HepG2 (cell line): ENCODE results near the gene MYO7A.

Source experiments
- EZH2 ChIP-seq: conservative IDR thresholded peaks from 2 replicates; pipeline ENCODE4 v1.6.1; 2012; ENCODE audit warnings: mild to moderate bottlenecking, low read depth, low read length, moderate library complexity
- FOXA1 ChIP-seq, 2 experiments: fragments of 450-650 bp in 1 of 2; sonication (generic) in 1 of 2; formaldehyde crosslinking in 1 of 2; IDR thresholded peaks; 2 replicates each; pipeline versions ENCODE4 v1.4.0 to v1.6.1; 2016 to 2020; ENCODE audit warnings: missing genetic modification reagents in 1 of 2
- MXI1 ChIP-seq: IDR thresholded peaks from 3 replicates; pipeline ENCODE4 v1.6.1; 2012; ENCODE audit warnings: low read depth, low read length, inconsistent platforms, borderline replicate concordance

DNA sequence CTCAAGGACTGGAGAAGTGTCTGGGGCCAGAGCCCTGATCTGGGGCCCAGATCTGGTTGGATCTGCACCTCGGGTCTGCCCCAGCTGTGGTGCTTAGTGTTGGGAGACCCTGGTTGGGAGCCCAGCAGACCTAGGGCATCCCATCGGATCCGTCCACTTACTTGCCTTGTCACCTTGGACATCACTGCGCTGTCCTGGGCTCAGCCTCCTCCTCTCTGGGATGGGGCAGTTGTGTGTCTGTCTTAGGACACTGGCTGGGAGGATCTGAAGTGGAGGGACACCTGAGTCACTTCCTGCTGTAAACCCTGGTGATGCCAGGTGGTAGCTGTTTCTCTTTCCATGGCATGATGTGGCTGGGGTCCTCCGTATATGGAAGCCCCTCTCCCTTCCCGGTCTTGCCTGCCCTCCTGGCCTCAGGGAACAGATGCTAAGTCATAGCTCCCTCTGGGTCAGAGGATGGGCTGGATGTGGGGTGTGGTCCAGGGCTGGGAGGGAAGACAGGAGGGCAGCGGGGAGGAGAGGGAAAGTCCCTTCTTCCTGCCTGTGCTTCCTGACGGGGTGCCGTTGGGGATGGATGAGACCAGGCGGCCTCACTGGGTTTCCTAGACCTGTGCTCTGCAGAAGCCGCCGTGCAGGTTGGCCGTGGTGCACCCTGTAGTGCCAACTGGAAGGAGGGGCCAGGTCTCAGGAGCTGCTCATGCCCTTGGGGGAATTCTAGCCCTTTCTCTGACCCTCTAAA lies 37.5 kb upstream of the MYO7A start:
- TF ChIP-seq MXI1 (no peak), EZH2 (no peak), FOXA1 (IDR thresholded peaks at IDR 0.05) (no peak), FOXA1 (CRISPR knock-in tag; IDR thresholded peaks at IDR 0.05) (no peak)
